ENCODE measurements around the gene RNASE11.

DNA sequence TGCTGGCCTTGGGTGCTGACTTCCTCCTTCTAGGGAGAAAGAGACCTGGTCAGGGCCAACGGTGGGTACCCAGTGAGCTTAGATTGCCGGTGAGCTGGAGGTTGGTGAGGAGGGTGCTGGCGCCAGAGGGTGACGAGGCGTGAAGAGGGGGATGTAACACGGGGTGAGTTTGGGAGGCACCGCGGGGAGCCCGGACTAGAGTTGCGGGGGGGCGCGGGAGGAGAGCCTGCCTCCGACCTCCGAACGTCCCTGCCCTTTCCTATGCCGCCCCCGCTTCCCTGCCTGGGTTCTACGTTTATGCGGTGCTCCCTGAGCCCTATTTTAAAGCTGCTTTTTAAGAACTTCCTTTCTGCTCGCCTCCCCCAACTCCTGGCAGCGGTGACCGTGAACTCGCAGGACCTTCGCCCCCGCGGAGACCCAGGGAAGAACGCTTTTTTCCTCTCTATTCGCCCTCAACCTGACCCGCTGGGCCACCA lies 35.1 kb upstream of the RNASE11 start:
- TF ChIP-seq, protein P1, sequence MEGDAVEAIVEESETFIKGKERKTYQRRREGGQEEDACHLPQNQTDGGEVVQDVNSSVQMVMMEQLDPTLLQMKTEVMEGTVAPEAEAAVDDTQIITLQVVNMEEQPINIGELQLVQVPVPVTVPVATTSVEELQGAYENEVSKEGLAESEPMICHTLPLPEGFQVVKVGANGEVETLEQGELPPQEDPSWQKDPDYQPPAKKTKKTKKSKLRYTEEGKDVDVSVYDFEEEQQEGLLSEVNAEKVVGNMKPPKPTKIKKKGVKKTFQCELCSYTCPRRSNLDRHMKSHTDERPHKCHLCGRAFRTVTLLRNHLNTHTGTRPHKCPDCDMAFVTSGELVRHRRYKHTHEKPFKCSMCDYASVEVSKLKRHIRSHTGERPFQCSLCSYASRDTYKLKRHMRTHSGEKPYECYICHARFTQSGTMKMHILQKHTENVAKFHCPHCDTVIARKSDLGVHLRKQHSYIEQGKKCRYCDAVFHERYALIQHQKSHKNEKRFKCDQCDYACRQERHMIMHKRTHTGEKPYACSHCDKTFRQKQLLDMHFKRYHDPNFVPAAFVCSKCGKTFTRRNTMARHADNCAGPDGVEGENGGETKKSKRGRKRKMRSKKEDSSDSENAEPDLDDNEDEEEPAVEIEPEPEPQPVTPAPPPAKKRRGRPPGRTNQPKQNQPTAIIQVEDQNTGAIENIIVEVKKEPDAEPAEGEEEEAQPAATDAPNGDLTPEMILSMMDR (IDR thresholded peaks at IDR 0.05): no peak
- no peak for TF ChIP-seq ZFX (IDR thresholded peaks at IDR 0.05; ENCODE audit: borderline replicate concordance)
